GM18868 (cell line): ENCODE data around the gene TNFRSF13B.
"Not testable (repeated sequence)": the region's sequence is repeated elsewhere in the genome, so short reads cannot be mapped to it uniquely, and the experiment has no call there.

Experiments used
- ATAC-seq: cut with Tn5 transposase; IDR thresholded peaks from one replicate; pipeline ENCODE4 v1.9.1; 2021; ENCODE audit warnings: mild to moderate bottlenecking, moderate library complexity; ENCODE audit not compliant: unreplicated experiment

Gene TNFRSF13B

DNA sequence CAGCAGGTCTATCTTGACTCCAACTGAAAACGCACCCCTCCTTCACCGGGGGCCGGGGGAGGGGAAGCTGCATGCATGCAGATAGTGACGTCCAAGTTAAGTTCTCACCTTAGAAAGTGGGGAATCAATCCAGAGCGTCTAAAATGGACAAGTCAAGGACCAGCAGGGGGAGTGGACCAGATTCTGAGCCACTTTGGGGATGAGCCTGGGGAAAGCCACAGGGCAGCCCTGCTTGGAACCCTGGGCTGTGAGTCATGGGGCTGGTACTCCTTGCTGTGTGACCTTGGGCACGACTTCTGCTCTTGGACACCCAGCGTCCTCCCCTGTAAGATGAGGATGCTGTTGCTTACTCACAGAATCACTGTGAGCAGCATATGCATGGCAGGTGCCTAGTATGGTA, 9.1 kb downstream of the TNFRSF13B start:
- no peak for ATAC-seq

DNA sequence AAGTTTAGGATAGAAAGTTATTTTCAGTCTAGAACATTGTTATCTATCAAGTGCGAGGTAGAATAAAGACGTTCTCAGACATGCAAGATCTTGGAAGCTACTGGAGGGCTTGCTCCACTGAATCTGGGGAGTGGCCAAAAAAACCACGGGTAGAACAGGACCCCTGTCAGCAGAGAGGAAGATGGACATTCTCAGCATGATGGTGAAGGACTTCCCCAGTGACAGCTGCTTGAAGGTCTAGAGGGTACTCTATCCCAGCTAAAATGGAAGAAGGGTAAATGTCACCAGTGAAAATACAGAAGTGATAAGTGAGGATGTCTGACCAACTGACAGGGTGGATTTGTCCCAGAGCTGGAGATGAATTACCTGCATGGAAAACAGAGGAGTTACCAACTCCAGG, 10.1 kb downstream of the TNFRSF13B start:
- ATAC-seq: no peak

DNA sequence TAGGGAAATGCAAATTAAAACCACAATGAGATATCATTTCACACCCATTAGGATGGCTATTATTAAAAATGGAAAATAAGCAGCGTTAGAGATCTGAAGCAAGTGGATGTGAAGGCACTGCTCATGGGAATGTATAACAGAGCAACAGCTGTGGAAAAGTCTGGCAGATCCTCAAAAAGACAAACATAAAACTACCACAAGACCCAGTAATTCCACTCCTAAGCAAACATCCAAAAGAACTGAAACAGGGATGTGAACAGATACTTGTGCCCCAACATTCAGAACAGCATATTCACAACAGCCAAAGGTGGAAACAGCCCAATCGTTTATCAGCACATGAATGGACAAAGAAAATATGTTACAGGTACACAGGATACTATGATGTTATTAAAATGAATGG, 10.9 kb downstream of the TNFRSF13B start:
- ATAC-seq: not testable (repeated sequence)

DNA sequence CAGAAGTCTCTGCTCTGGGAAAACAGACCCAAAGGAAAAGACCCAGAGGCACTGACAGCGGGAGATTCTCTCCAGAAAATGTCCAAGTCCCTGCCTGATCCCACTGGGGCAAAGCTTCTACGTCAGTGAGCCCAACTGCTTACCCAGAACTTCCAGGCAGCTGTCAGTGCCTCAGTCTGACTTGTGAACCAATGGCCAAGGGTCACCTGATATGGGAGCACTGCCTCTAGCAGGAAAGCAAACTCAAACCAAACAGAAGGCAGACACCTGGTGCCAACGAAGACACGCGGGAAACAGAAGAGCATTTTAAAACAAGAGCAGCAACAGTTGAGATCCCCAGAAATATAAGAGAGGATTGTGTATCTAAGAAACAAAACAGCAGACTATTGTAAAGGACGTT, 16.9 kb downstream of the TNFRSF13B start:
- ATAC-seq: not testable (repeated sequence)

DNA sequence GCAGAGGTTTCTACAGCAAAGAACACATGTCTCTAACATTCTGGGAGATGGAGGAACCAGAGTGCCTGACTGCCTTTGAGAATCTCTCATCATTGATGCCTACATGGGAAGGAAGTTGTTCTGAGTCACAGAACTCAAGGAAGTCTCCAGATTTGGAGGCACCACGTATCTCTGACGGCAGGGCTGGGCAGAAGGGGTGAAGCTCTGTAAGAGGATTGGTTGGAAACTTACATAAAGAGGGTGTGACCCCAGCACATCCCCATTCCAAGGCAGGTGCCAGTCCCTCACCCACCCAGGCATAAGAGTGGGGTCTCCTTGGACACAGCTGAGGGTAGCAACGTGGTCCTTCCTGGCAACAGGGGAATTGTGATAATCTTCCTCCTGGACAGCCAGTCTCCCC, 17.4 kb downstream of the TNFRSF13B start:
- no peak for ATAC-seq

DNA sequence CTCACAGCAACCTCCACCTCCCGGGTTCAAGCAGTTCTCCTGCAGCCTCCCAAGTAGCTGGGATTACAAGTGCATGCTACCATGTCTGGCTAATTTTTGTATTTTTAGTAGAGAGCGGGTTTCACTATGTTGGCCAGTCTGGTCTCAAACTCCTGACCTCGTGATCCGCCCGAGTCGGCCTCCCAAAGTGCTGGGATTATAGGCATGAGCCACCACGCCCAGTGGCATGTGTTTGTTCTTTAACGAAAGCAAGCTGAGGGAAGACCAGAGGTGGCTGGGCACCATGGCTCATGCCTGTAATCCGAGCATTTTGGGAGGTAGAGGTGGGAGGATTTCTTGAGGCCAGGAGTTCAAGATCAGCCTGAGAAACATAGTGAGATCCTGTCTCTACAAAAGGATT, 18.1 kb downstream of the TNFRSF13B start:
- no peak for ATAC-seq

DNA sequence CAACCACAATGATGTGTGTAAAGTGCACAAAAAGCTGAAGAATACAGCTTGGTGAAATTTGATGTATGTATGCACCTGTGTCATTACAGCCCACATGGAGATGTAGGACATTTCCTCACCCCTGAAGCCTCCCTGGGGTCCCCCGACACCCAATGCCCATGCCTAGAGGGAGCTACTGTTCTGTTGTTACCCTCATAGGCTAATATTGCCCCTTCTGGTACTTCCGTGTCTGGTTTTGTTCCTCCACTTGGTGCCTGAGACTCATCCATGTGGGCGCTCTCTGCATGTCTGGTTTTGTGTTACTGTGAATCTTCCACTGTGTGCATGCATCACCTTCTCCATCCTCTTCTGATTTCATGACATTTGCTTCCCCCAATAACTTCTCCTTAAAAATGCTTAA, 18.6 kb downstream of the TNFRSF13B start:
- no peak for ATAC-seq

DNA sequence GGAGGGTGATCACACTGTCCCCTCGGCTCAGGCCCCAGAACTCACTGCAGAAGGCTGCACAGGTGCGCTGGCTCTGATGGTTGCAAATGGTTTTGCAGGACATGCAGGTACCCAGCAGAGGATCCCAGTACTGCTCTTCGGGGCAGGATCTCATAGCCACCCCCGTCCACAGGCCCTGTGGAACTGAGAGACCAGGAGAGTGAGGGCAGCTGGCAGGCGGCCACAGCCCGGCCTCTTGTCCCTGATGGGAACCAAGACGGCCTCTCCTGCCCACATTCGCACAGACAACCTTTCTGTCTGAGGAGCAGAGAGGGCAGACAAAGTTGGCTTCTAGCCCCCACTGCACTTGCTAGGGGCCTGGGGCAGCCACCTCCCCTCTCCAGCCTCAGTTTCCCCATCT, 19.5 kb downstream of the TNFRSF13B start:
- ATAC-seq: no peak

DNA sequence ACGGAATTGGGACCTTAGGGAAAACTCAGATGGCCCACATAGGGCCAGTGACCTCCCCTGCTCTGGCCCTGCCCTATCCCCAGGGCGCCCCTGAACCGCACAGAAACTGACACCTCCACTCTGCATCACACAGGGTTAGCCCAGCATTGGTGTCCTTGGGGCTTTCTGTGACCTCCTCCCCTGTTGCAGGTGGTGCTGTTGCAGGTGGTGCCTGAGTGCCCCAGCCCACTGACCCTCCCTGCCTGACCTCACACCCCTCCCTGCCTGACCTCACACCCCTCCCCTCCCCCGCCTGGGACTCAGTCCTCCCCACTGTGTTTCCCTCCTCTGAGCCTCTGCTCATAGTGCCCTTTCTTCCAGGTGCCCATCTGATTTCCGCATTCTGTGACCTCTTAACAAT, 21.4 kb downstream of the TNFRSF13B start:
- no peak for ATAC-seq

DNA sequence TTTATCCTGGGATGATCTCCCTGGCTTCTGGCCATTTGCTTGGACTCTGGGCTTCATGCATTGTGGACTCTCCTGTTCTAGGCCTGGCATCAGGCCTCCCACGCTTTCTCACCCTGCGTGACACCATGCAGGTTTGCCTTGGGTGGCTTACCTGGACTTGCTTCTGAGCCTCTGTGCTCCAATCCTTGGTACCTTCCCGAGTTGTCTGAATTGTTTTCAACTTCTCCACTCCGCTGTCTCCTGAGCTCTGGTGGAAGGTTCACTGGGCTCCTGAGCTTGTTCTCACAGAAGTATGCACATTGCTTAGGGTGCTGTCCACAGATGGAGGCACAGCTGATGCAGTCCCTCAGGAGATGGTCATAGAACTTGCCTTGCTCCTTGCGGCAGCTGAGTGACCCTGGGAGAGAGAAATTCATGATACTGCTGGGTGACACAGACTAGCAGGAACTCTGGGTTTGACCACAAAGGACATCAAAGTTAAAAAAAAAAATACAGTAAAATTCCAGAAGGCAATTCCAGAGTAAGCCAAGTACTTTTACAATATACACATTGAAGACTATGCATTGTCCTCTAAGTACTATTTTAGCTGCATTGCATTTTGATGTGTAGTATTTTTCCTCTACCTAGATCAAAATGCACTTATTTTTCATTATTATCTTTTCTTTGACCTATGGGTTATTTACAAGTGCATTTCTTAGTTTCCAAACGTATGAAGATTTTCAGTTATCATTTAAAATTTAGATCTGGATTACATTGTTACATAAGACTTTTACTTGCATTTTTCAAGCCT, 23.1 kb downstream of the TNFRSF13B start:
- ATAC-seq: no peak

DNA sequence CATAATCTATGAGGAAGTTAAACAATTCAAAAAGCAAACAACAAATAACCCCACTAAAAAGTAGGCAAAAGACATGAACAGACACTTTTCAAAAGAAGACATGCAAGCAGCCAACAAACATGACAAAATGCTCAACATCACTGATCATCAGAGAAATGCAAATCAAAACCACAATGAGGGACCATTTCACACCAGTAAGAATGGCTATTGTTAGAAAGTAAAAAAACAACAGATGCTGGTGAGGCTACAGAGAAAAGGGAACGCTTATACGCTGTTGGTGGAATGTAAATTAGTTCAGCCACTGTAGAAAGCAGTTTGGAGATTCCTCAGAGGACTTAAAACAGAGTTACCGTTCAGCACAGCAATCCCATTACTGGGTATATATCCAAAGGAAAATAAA, 24.4 kb downstream of the TNFRSF13B start:
- no peak for ATAC-seq

DNA sequence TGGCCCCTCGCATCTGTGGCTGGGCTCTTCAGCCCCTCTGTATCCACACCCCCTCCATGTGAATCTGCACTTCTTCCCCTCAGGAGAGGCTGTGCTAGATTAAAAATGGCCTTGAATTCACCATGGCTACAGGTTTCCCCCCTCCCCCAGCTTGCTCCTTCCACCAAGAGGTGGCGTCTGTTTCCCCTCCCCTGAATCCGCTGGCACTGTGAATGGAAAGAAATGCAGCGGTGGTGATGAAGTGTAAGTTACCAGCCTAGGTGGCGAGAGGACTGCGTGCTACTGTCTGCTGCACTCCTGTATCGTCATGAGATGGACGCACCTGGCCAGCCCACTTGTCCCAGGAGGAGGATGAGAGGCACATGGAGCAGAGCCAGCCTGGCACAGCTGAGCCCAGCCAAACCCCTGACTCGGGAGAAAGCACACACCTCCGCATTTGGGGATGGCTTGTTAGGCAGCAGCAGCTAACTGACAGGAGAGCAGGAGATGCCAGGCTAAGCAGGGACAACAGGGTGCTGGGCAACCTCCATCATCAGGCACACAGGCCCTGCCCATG, 26.2 kb downstream of the TNFRSF13B start:
- ATAC-seq: no peak

DNA sequence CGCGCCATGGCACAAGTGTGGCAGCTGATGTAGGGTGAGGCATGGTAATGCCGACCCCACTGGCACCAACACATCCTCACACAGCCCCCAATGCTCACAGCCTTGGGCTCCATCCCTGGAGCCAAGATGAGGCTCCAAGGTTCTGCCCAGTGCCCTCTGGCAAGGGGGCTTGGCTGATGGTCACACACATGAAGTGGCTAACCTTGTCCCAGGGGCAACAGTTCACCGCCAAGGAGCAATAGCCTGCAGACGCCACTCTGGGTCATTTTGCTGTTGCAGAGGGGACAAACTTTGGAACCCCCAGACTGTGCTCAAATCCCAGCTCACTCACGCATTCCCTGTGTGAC, 26.8 kb downstream of the TNFRSF13B start:
- no peak for ATAC-seq

DNA sequence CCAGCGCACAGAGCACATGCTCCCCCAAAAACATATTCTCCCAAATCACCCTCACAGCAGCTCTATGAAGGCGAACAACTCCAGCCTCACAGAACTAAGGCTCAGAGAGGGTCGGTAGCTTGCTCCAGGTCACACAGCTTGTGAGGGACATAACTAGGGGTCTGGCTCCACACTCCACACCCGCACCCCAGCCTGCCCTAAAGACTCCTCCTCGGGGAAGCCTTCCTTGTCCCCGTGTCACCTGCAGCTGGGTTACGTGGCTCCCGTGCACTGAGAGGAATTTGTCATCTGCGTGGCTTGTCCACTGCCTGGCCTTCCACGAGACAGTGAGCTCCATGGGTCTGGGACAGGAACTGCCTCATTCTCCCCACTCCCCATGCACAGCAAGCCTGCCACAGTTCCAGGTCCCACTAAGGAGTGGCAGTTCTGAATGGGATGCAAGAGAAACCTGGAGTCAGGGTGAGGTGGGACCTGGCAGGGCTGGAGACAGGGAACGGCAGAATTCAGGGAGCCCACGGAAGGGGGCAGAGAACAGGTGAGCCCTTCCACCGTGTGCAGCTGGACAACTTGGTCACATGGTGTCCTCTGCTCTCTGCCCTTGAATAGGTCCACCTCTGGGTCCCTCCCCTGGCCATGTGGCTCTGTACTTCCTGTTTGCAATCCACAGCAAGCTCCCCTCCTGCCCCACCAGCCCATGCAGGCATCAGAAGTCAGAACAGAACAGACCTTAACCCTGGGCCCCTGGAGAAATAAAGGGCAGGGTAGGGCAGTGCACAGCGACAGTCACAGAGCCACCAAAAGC, 27.4 kb downstream of the TNFRSF13B start:
- no peak for ATAC-seq

DNA sequence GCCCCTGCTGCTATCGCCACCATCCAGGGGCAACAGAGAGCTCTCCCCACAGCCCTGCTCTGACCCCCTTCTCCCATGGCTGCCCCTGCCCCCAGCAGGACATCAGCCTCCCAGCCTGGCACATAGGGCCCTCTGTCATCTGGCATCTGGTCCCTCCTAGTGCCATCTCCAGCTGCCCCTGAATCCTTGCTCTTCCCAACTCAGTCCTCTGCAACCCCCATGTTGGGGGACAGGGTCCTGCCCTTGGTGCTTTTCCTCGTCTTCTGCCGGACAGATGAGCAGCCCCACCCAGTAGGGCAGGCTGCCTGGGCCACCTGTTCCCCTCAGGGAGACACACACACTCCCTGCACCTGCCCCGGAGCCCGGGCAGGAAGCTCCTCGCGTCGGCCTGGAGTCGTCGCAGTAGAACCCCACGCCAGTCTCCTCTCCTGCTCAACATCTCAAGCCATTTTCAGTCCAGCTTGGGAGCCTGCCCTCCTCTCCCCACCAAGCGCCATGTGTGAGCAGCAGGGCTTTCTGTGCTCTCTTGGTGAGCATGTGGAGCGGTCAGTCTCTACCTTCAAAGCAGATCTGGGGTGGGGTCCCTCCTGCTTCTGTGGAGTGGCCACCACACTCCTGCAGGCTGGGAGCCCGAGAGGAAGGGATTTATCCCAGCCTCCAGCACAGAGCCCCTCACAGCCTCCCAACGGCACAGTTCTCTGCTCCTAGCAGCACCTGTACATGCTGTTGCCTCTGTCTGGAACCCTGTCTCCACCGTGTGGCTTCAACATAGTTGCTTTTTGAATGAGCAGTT, 28.2 kb downstream of the TNFRSF13B start:
- no peak for ATAC-seq

DNA sequence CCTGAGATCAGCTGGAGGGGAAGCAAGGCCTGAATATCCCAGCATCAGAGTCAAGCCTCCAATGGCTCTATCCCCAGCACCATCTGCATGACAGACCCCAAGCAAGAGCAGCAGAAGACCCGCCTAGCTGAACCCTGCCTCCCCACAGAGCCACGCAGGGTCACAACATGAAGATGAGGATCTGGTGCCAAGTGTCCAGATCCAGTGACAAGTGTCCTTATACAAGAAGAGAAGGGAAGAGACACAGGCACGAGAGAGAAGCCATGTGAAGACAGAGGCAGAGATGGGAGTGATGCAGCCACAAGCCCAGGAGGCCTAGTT, 28.9 kb downstream of the TNFRSF13B start:
- no peak for ATAC-seq

DNA sequence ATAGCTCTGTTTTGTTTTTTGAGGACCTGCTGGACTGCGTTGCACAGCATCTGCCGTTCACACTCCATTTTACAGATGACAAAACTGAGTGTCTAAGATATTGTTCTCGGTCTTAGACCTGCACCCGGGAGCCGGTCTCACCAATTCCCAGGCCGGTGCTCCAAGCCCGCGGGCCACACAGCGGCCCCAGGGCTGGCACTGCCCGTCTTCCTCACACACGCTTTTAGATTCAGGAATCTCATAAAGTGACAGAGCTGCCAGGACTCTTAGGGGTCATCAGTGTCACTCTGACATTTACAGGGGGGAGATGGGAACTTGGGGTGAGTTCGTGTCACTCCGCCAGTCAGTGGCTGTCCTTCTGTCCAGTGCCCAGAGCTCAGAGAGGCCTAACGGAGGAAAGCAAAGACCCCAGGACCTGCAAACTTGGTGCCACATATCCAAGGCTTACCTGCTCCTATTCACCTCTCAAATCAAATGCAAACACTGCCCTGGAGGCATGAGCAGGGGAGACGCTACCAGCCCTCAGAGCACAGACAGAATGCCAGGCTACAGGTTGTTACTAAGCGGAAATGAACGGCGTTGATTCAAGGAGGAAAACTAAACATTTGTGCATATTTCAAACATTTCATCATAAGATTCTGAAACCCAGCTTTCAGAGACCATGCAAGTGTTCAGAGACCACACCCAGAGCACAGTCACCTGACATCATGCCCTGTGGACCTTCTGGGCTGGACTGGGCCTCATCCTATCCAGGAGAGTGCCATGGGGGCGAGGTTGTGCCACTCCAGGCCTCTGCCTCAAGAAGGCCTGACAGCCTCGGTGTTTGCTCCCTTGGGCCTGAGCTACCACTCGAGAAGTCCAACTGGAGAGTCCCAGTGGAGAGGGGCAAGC, 29.5 kb downstream of the TNFRSF13B start:
- no peak for ATAC-seq

DNA sequence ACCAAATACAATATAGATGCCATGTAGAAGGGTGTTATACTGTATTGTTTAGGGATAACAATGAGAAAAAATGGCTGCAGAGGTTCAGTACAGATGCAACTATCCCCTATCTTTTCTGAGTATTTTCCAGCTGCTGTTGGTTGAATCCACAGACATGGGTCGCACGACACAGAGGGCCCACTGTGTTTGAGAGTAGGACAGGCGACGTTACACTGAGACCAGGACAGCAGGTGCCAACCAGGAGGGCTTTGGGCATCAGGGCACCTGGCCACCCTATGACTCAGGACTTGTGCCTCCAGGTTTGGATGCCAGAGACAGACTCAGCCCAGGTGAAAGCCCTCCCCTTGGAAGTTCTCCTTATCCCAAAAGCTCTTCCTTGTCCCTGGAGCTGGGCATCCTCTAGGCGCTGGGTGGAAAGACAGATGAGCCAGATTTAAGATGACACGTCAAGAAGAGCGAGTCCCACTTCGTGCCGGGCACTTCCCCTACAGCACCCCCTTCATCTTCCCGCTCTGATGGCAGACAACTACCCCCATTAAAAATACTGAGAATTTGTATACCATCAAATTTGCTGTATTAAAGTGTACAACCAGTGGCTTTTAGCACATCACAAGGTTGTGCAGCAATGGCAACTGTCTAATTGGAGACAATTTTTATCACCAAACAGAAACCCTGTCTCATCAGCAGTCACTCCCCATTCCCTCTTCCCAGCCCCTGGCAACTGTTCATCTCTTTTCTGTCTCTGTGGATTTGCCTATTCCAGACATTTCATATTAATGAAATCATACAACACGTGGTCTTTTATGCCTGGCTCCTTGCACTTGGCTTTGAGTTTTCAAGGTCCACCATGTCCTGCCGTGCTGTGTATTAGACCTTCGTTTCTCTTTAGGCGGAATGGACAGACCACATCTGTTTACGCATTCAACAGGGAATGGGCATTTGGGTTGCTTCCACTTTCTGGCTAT, 30.6 kb downstream of the TNFRSF13B start:
- ATAC-seq: no peak

DNA sequence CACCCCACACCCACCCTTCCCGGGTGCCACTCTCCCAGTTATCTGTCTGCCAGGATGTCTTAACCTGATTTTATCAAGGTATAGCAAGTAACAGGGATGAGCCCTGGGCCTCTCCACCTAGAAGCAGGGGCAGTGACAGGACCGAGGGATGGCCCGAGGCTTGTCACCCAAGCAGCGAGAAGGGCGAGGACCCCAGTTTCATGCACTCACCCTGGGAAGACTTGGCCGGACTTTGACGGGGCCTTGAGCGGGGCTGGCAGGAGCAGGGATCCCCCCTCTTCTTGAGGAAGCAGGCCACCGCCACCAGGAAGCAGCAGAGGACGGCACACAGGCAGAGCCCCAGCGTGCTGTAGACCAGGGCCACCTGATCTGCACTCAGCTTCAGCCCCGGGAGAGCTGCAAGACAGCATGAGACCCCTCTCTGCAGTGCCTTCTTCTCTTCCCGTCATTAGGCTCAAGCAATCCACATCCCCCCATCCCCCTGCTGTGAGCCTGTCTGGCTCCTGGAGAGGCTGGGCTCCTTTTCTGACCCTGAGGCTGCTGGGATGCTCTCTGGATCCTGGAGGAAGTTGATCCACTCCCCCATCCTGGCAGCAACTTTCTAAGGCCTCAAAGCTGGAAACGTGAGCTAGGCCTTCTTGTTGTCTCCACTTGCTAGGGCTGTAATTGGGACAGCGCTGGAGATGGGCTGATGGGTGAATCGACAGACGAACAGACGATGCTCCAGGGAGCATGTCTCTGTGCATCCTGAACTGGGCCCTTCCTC, 31.6 kb downstream of the TNFRSF13B start:
- ATAC-seq: no peak
